Panc1 (cell line): ENCODE measurements around the gene ADAMTS13. TPM values are rescaled to one million over a fixed set of nuclear protein-coding genes. Genes with fewer than 3 reads are reported as not detected.
"Not testable (repeated sequence)": the region's sequence is repeated elsewhere in the genome, so short reads cannot be mapped to it uniquely, and the experiment has no call there.

Source experiments
- ATAC-seq: fragments of 200-7000 bp; cut with Tn5 transposase; 2 replicates; pipeline ENCODE4 v1.9.1; 2020; ENCODE audit warnings: mild to moderate bottlenecking, moderate library complexity
- BruUV-seq: library from RNA; stranded (reverse); fragments of 400-500 nt; replicated peaks from 2 replicates; lab custom pipeline; 2021; lab: Mats Ljungman, UMichigan
- CTCF ChIA-PET: fragments of 300-600 bp; sonication (Branson Sonifier 250); formaldehyde crosslinking; loops from one replicate; lab custom pipeline; 2022; ENCODE audit warnings: antibody characterized with exemption; lab: Charles Lee
- POLR2A ChIA-PET: fragments of 300-600 bp; sonication (Branson Sonifier 250); formaldehyde crosslinking; loops from one replicate; lab custom pipeline; 2022; ENCODE audit warnings: antibody characterized with exemption; lab: Charles Lee
- DNase-seq: peaks from one replicate; pipeline ENCODE4 v3.0.0-alpha.2; 2010; ENCODE audit warnings: low read depth, low spot score
- H3K27ac ChIP-seq: 2 replicates; pipeline ENCODE4 v1.5.1; 2011; ENCODE audit warnings: mild to moderate bottlenecking, low read length, inconsistent platforms
- H3K27me3 ChIP-seq: fragments of 200-500 bp; sonication (Bioruptor generic); 2 replicates; pipeline ENCODE4 v1.6.0; 2014; ENCODE audit warnings: low read length, inconsistent platforms; ENCODE audit not compliant: control insufficient read depth, insufficient read depth
- H3K36me3 ChIP-seq: fragments of 200-500 bp; sonication (Bioruptor generic); 2 replicates; pipeline ENCODE4 v1.5.1; 2014; ENCODE audit warnings: inconsistent platforms, mild to moderate bottlenecking, low read length, moderate library complexity; ENCODE audit not compliant: control insufficient read depth, insufficient read depth
- H3K4me1 ChIP-seq: 2 replicates; pipeline ENCODE4 v1.5.1; 2011; ENCODE audit warnings: inconsistent platforms, mild to moderate bottlenecking, low read length, moderate library complexity; ENCODE audit not compliant: control insufficient read depth, insufficient read depth
- H3K4me3 ChIP-seq, 2 experiments: 2 replicates each; pipeline ENCODE4 v1.5.1; 2011 to 2012; ENCODE audit warnings: low read depth in 2 of 2, low read length in 2 of 2, mild to moderate bottlenecking in 2 of 2, inconsistent platforms in 1 of 2, moderate library complexity in 1 of 2
- H3K9me3 ChIP-seq: fragments of 200-500 bp; sonication (Bioruptor generic); 2 replicates; pipeline ENCODE4 v1.5.1; 2014; ENCODE audit warnings: low read depth, mild to moderate bottlenecking, inconsistent platforms, low read length, moderate library complexity; ENCODE audit not compliant: control insufficient read depth, insufficient read depth
- POLR2AphosphoS5 ChIP-seq: IDR thresholded peaks from 2 replicates; pipeline ENCODE4 v1.6.1; 2012; ENCODE audit warnings: mild to moderate bottlenecking, low read depth, low read length, moderate library complexity
- REST ChIP-seq, 2 experiments: IDR thresholded peaks; 2 replicates each; pipeline ENCODE4 v1.6.1; 2011 to 2012; ENCODE audit warnings: low read depth in 2 of 2, control low read depth in 1 of 2, low read length in 1 of 2, mild to moderate bottlenecking in 1 of 2, moderate library complexity in 1 of 2; ENCODE audit not compliant: insufficient read depth in 1 of 2
- SIN3A ChIP-seq: IDR thresholded peaks from 2 replicates; pipeline ENCODE4 v1.6.1; 2012; ENCODE audit warnings: low read depth, mild to moderate bottlenecking, low read length, moderate library complexity, borderline replicate concordance; ENCODE audit not compliant: insufficient read depth
- TCF7L2 ChIP-seq: IDR thresholded peaks from 2 replicates; pipeline ENCODE4 v1.6.1; 2011; ENCODE audit warnings: mild to moderate bottlenecking, low read depth, low read length, inconsistent platforms
- in situ Hi-C: cut with HindIII; loops from 2 replicates; pipeline ENCODE4 v1.10.0; 2016; ENCODE audit warnings: low sequenced_read_pairs, low pct_unique_long_range_greater_than_20kb
- intact Hi-C: fragments of 100-400 bp; cut with micrococcal nuclease; formaldehyde crosslinking; loops from one replicate; pipeline ENCODE4 v1.10.0; 2022; ENCODE audit not compliant: unreplicated experiment
- total RNA-seq: library from RNA; stranded (reverse); gene quantifications from one replicate; pipeline ENCODE4 v1.2.1, GENCODE V29; 2021; ENCODE audit not compliant: unreplicated experiment
- TF ChIP-seq, protein P1 (sequence below): fragments of 450-650 bp; IDR thresholded peaks from 2 replicates; pipeline ENCODE4 v1.5.1; 2017; ENCODE audit warnings: mild to moderate bottlenecking

The ADAMTS13 gene
- total RNA-seq, 1 experiment from 2014 or later, result 3.4 TPM

DNA sequence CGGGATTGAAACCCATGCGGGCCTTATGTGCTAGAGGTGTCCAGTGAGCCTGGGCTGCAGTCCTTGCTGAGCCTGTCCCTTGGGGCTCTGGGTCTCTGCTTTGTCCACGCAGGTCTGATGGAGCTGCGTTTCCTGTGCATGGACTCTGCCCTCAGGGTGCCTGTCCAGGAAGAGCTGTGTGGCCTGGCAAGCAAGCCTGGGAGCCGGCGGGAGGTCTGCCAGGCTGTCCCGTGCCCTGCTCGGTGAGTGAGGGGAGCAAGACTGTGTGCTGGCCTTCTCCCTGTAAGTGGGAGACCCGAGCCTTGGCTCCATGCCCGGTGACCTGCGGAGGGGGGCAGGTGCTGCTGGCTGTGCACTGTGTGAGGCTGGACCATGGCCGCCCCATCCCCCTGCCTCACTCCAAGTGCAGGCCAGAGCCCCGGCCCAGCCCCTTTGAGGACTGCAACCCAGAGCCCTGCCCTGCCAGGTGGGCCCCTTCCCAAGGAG lies 26.4 kb downstream of the ADAMTS13 start:
- ChIA-PET CTCF (no interaction called here), POLR2A (no interaction called here)
- Histone ChIP-seq H3K4me1 (no peaks in the 10 kb centered on the region; the same call in 1 of the 2 replicates), H3K9me3 (no peaks in the 10 kb centered on the region), H3K27me3 (no peaks in the 10 kb centered on the region), H3K36me3 (no peaks in the 10 kb centered on the region), H3K27ac (no peak overlapping the region), H3K4me3 (no peak overlapping the region)
- BruUV-seq, result no TSS peak
- in situ Hi-C loops (no loop called here), intact Hi-C loops (no loop called here)
- ATAC-seq (no peak), DNase-seq (no peak)
- no peak for TF ChIP-seq POLR2AphosphoS5
- TF ChIP-seq, protein P1, sequence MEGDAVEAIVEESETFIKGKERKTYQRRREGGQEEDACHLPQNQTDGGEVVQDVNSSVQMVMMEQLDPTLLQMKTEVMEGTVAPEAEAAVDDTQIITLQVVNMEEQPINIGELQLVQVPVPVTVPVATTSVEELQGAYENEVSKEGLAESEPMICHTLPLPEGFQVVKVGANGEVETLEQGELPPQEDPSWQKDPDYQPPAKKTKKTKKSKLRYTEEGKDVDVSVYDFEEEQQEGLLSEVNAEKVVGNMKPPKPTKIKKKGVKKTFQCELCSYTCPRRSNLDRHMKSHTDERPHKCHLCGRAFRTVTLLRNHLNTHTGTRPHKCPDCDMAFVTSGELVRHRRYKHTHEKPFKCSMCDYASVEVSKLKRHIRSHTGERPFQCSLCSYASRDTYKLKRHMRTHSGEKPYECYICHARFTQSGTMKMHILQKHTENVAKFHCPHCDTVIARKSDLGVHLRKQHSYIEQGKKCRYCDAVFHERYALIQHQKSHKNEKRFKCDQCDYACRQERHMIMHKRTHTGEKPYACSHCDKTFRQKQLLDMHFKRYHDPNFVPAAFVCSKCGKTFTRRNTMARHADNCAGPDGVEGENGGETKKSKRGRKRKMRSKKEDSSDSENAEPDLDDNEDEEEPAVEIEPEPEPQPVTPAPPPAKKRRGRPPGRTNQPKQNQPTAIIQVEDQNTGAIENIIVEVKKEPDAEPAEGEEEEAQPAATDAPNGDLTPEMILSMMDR, result no peak
- TF ChIP-seq TCF7L2, result no peak

- ATAC-seq (no peak), DNase-seq (no peak)
- CTCF ChIA-PET, result interaction anchor here (0.6 kb wide), 1 partner anchor 275 kb away, joined by 3 read pairs; no protein-coding TSS in a partner anchor
- intact Hi-C loops, result no loop called here
- H3K36me3 ChIP-seq, result no peaks in the 10 kb centered on the region
- no peak overlapping the region for H3K4me3 ChIP-seq
- H3K9me3 ChIP-seq, result no peaks in the 10 kb centered on the region
- no peaks in the 10 kb centered on the region; the same call in 1 of the 2 replicates for H3K4me1 ChIP-seq
- no TSS peak for BruUV-seq
- no peak overlapping the region for H3K27ac ChIP-seq
- in situ Hi-C loops, result no loop called here
- TF ChIP-seq TCF7L2, result no peak
- TF ChIP-seq SIN3A, result no peak
- TF ChIP-seq, protein P1, result no peak
- no peak for TF ChIP-seq REST (IDR thresholded peaks at IDR 0.05; ENCODE audit: insufficient read depth in 1 of 2, low read depth in 2 of 2, low read length in 1 of 2)
- no peak for TF ChIP-seq POLR2AphosphoS5
- POLR2A ChIA-PET, result no interaction called here
- no peaks in the 10 kb centered on the region for H3K27me3 ChIP-seq
Observed at GRCh38 chr9:133449760-133450159, 27.6 kb downstream of the ADAMTS13 start.

- DNase-seq, H3K4me1 ChIP-seq, CTCF ChIA-PET, H3K4me3 ChIP-seq, H3K27ac ChIP-seq, POLR2A ChIA-PET, H3K9me3 ChIP-seq, H3K36me3 ChIP-seq, BruUV-seq, ATAC-seq, intact Hi-C loops, H3K27me3 ChIP-seq, in situ Hi-C loops: not testable (repeated sequence)
Observed at GRCh38 chr9:133451865-133452264, 29.7 kb downstream of the ADAMTS13 start.
